KMS-11 (cell line): Measurements from ENCODE around the gene CNTN1.

ENCODE experiments used
- H2AFZ ChIP-seq: fragments of 200-600 bp; sonication (generic); 2 replicates; pipeline ENCODE4 v1.6.1; 2016; ENCODE audit warnings: antibody characterized with exemption, mixed run types, low read depth
- H3K27ac ChIP-seq: fragments of 200-600 bp; sonication (generic); 2 replicates; pipeline ENCODE4 v1.6.1; 2016; ENCODE audit warnings: mild to moderate bottlenecking, mixed run types
- H3K27me3 ChIP-seq: fragments of 200-600 bp; sonication (generic); 2 replicates; pipeline ENCODE4 v1.6.1; 2017; ENCODE audit warnings: mild to moderate bottlenecking, low read depth, mixed run types, moderate library complexity; ENCODE audit not compliant: insufficient read depth
- H3K36me3 ChIP-seq: fragments of 200-600 bp; sonication (generic); 2 replicates; pipeline ENCODE4 v1.6.1; 2017; ENCODE audit warnings: mild to moderate bottlenecking, mixed run types; ENCODE audit not compliant: insufficient read depth
- H3K4me1 ChIP-seq: fragments of 200-600 bp; sonication (generic); 2 replicates; pipeline ENCODE4 v1.6.1; 2016; ENCODE audit warnings: mild to moderate bottlenecking, low read depth, mixed run types; ENCODE audit not compliant: poor library complexity, severe bottlenecking
- H3K4me2 ChIP-seq: fragments of 200-600 bp; sonication (generic); 2 replicates; pipeline ENCODE4 v1.7.0; 2016; ENCODE audit warnings: mild to moderate bottlenecking, mixed run types
- H3K4me3 ChIP-seq: fragments of 200-600 bp; sonication (generic); IDR thresholded peaks from 2 replicates; pipeline ENCODE4 v1.6.1; 2017; ENCODE audit warnings: low read depth, low read length, mixed read lengths; ENCODE audit not compliant: insufficient read depth
- H3K79me2 ChIP-seq: fragments of 200-600 bp; sonication (generic); 2 replicates; pipeline ENCODE4 v1.6.1; 2016; ENCODE audit warnings: low read depth, mixed run types; ENCODE audit not compliant: insufficient read depth
- H3K9ac ChIP-seq: fragments of 200-600 bp; sonication (generic); 2 replicates; pipeline ENCODE4 v1.6.1; 2016; ENCODE audit warnings: mild to moderate bottlenecking, mixed run types
- H4K20me1 ChIP-seq: fragments of 200-600 bp; sonication (generic); 2 replicates; pipeline ENCODE4 v1.6.1; 2016; ENCODE audit warnings: mild to moderate bottlenecking, mixed run types; ENCODE audit not compliant: insufficient read depth
- CTCF ChIP-seq: fragments of 200-600 bp; sonication (generic); conservative IDR thresholded peaks from 2 replicates; pipeline ENCODE4 v1.6.1; 2017; ENCODE audit warnings: low read depth, mild to moderate bottlenecking, antibody characterized with exemption, low read length, moderate library complexity, mixed read lengths

The CNTN1 gene

GRCh38 chr12:40691913-40692764, at the start of gene CNTN1:
Gene CNTN1, plus strand, starts transcription at chr12:40692439.
- Histone ChIP-seq H3K27me3 (no peaks in the 10 kb centered on the region), H3K4me3 (no peak within 1 kb of the TSS), H3K79me2 (no peaks in the 10 kb centered on the region), H3K4me2 (peak within 1 kb of the TSS; percentile 67), H3K4me1 (no peaks in the 10 kb centered on the region), H2AFZ (peak within 1 kb of the TSS; percentile 82), H3K36me3 (no peaks in the 10 kb centered on the region), H3K9ac (peak within 1 kb of the TSS; percentile 33; the same call in 1 of the 2 replicates), H3K27ac (no peak within 1 kb of the TSS), H4K20me1 (no peaks in the 10 kb centered on the region)
- TF ChIP-seq CTCF: no peak

- Histone ChIP-seq H4K20me1 (no peaks in the 10 kb centered on the region), H3K36me3 (no peaks in the 10 kb centered on the region), H3K4me3 (no peak overlapping the region), H3K4me1 (no peaks in the 10 kb centered on the region), H3K9ac (no peak overlapping the region), H2AFZ (no peak overlapping the region), H3K27ac (no peak overlapping the region), H3K4me2 (no peak overlapping the region), H3K27me3 (no peaks in the 10 kb centered on the region), H3K79me2 (no peaks in the 10 kb centered on the region)
- no peak for TF ChIP-seq CTCF
Observed at GRCh38 chr12:40643506-40643905, 48.7 kb upstream of the CNTN1 start.

- no peak overlapping the region for H3K4me3 ChIP-seq
- H4K20me1 ChIP-seq: no peaks in the 10 kb centered on the region
- no peaks in the 10 kb centered on the region for H3K79me2 ChIP-seq
- no peak overlapping the region for H3K9ac ChIP-seq
- H3K27me3 ChIP-seq: no peaks in the 10 kb centered on the region
- no peak overlapping the region for H3K4me2 ChIP-seq
- no peaks in the 10 kb centered on the region for H3K4me1 ChIP-seq
- no peak overlapping the region for H2AFZ ChIP-seq
- no peak overlapping the region for H3K27ac ChIP-seq
- no peaks in the 10 kb centered on the region for H3K36me3 ChIP-seq
- TF ChIP-seq CTCF: no peak
Observed at GRCh38 chr12:40643976-40644375, 48.3 kb upstream of the CNTN1 start.

- H4K20me1 ChIP-seq: no peaks in the 10 kb centered on the region
- no peak overlapping the region for H3K4me3 ChIP-seq
- H3K79me2 ChIP-seq: no peaks in the 10 kb centered on the region
- H2AFZ ChIP-seq: no peak overlapping the region
- no peak overlapping the region for H3K9ac ChIP-seq
- no peak overlapping the region for H3K4me2 ChIP-seq
- no peaks in the 10 kb centered on the region for H3K36me3 ChIP-seq
- no peak for TF ChIP-seq CTCF
- no peaks in the 10 kb centered on the region for H3K27me3 ChIP-seq
- H3K4me1 ChIP-seq: no peaks in the 10 kb centered on the region
- no peak overlapping the region for H3K27ac ChIP-seq
Observed at GRCh38 chr12:40644708-40645107, 47.5 kb upstream of the CNTN1 start.
